Measurements from ENCODE around the gene FTO.
"Not testable (repeated sequence)": the region's sequence is repeated elsewhere in the genome, so short reads cannot be mapped to it uniquely, and the experiment has no call there.

Gene FTO

GRCh38 chr16:54165912-54166865 is 462.2 kb downstream of the FTO start:
- no peak for DNase-seq

DNA sequence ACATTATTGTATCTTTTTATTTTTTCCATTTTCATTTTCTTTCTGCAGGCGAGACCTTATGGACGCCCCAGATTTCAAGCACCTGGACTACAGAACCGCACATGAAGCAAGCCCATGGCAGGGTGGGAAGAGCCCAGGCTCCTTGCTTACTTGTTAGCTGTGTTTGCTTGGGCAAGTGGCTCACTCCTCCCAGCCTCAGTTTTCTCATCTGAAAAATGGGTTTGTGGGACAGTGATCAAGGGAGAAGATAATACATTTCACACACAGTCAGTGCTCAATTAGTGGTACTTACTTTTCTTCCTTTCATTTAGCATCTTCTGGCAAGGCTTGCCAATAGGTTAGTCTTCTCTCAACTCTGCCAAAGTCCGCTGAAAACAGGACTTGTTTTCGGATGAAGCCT is 465.2 kb downstream of the FTO start:
- no peak for DNase-seq

GRCh38 chr16:54171626-54172537 is 467.9 kb downstream of the FTO start:
- DNase-seq, result no peak

- no peak for DNase-seq
These were observed 469.5 kb downstream of the FTO start for GRCh38 chr16:54173490-54173889.

DNA sequence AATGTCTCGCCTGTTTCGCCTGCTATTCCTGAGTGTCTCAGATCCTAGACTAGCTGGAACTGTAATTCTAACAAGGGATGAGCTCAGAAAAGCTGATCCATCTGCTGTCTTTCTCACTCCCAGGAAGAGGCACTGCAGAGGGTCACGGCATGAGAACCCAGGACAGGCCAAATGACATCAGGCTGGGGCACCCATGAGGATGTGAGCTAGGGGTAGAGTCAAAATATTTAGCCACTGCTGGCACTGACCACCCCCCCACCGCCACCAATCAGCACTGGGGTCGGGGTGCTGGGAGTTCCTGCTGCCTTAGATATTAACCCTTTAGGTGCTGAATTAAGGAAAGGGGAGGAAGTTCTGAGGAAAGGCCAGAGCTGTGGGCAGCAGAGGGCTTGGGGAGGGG is 470.2 kb downstream of the FTO start:
- no peak for DNase-seq

GRCh38 chr16:54174750-54175149 is 470.8 kb downstream of the FTO start:
- no peak for DNase-seq

GRCh38 chr16:54175169-54175551 is 471.2 kb downstream of the FTO start:
- DNase-seq, result no peak

DNA sequence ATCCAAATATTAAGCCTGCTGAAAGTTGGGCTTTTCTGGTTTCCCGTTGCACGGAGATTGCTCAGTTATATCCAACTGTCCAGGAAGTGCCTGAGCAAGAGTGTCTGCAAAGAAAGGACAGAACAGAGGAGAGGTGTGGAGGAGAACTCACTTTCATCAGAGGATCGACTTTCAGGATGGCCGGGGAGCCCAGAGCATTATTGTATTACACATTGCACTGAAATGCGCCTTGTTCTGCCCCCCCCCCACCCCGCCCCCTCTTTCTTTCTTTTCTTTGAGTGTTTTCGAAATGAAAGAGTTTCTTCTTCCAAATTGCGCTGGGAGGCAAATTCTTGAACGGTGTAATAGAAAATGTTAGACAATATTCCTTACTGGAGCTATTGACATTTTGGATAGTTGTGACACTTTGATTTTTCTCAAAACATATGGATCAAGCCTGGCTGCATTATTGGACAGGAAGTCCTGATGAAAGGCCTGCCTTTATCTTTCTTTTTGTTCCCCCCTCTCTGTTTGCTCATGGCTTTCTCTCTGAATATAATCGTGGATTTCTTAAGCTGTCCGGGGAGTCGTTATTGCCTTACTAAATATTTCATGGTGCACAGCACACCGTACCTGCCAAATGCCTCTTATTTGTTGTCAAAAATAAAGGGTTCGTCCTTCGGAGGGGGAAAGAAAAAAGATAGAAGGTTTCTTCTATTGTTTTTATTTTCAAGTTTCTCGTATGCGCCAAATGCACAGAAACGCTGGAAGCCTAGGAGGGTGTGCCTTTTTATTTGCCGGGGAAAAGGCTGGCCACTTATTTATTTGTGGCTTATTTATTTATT is 471.8 kb downstream of the FTO start:
- no peak for DNase-seq

DNA sequence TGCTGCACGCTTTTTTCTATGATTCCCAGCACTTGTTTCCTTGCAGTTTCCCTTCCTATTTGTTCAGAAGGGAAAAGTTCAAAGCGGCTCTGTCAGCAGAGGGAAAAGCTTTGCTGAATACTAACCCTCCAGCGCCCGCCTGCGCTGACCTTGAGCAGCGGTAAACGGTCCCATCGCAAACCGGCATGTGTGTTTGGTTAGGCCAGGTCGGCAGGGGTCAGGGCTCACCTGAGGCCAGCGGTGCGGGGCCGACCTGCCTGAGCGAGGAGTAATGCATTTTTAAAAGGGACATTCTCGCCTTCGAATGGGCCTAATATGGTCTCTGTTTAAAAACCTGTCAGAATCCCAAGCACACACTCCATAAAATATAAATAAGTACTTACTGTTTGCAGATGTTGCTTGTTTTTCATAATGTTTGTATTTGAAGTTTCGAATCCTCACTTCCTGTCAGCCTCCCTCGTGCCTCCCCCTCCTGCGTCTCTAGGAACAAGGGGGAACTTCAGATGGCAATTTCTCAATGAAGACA is 472.5 kb downstream of the FTO start:
- DNase-seq, result no peak

GRCh38 chr16:54177052-54177861 is 473.3 kb downstream of the FTO start:
- no peak for DNase-seq

- no peak for DNase-seq
These were observed 474.0 kb downstream of the FTO start for GRCh38 chr16:54177862-54178477.

DNA sequence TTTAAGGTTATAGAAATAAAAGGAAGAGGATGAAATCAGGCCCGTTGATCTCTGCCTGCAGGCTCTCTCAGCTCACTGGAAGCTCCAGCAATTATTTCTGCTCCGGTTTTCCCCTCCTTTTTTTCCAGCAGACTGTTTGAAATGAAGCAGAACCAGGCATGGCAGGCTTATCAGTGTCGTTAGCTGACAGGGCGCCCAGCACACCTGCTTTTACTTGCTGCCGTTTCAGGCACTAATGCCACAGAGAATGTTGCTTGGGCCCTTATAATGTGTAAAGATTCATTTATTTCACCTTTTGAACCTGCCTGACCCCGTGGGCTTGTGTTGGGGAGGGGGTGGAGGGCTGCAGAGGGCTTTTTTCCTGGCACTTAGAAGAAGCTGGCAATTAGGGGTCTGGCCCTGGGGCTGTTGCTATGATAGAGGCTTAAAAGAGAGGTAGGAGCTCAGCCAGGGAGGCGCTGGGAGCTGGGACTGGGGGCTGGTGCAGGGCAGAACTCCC is 474.6 kb downstream of the FTO start:
- DNase-seq, result no peak

GRCh38 chr16:54180421-54181359 is 476.7 kb downstream of the FTO start:
- no peak for DNase-seq

GRCh38 chr16:54181683-54182329 is 477.9 kb downstream of the FTO start:
- DNase-seq, result not testable (repeated sequence)

- DNase-seq, result no peak
These were observed 481.1 kb downstream of the FTO start for GRCh38 chr16:54185045-54185444.

DNA sequence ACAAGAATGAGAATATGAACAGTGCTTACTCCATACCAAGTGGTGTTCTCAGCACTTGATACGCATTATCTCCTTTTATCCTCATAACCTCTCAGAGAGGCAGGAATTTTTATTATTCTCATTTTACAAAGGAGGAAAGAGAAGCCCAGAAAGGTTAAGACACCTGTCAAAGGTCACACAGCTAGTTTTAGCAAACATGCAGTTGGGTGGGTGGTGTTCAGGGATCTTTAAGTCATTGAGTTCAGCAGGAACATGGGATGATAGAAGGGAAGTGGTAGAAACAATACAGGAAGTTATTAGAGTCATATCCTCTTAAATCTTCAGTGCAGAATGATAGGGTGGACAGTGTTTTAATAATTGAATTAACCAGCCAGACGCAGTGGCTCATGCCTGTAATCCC is 487.2 kb downstream of the FTO start:
- no peak for DNase-seq

GRCh38 chr16:54191592-54191991 is 487.6 kb downstream of the FTO start:
- DNase-seq, result no peak

- DNase-seq, result no peak
These were observed 489.2 kb downstream of the FTO start for GRCh38 chr16:54193013-54193664.

Measured in NCI-H2029 (cell line).